ENCODE data around the gene KCNQ5. TPM values are rescaled to one million over a fixed set of nuclear protein-coding genes. Genes with fewer than 3 reads are reported as not detected.

KCNQ5 gene
- total RNA-seq, 4 donors from 2014 or later = 0.14 to 1.2 (median 0.48) TPM; not detected in 1

DNA sequence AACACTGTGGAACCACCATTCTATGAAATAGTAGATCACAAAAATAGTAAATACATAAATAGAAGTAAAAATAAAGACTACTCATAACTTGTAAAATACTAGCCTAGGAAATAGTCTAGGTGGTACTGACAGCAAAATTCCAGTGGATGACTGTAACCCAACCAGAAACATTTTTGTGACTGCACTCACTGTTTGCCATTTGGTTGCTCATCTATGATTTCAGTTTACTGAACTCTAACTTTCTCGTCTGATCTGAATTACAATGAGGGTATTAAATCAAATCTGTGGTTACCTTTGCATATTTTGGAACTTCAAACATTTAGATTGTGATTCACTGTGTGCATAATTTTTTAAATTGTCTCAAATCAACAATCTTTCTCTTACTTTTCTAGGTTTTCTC, 452.3 kb downstream of the KCNQ5 start:
- Histone ChIP-seq H3K9me3 (no peaks in the 10 kb centered on the region), H3K4me3 (no peak overlapping the region), H3K4me1 (no peaks in the 10 kb centered on the region), H3K27me3 (no peaks in the 10 kb centered on the region), H3K27ac (no peak overlapping the region), H3K36me3 (no peaks in the 10 kb centered on the region)
- TF ChIP-seq POLR2A (IDR thresholded peaks at IDR 0.05) (no peak), EP300 (IDR thresholded peaks at IDR 0.05; ENCODE audit: low read depth) (no peak), POLR2AphosphoS5 (IDR thresholded peaks at IDR 0.05) (no peak)
- TF ChIP-seq, protein P1, sequence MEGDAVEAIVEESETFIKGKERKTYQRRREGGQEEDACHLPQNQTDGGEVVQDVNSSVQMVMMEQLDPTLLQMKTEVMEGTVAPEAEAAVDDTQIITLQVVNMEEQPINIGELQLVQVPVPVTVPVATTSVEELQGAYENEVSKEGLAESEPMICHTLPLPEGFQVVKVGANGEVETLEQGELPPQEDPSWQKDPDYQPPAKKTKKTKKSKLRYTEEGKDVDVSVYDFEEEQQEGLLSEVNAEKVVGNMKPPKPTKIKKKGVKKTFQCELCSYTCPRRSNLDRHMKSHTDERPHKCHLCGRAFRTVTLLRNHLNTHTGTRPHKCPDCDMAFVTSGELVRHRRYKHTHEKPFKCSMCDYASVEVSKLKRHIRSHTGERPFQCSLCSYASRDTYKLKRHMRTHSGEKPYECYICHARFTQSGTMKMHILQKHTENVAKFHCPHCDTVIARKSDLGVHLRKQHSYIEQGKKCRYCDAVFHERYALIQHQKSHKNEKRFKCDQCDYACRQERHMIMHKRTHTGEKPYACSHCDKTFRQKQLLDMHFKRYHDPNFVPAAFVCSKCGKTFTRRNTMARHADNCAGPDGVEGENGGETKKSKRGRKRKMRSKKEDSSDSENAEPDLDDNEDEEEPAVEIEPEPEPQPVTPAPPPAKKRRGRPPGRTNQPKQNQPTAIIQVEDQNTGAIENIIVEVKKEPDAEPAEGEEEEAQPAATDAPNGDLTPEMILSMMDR (IDR thresholded peaks at IDR 0.05) = no peak
- intact Hi-C loops (cut with DNase I; ENCODE audit: low total_unique reads) (no loop called here), in situ Hi-C loops (cut with MboI; ENCODE audit: low pct_ligation_motif_present in 1 of 4, low pct_unique_long_range_greater_than_20kb in 1 of 4, low sequenced_read_pairs in 3 of 4) (no loop called here)
- no peak for DNase-seq
- 33 to 55% methylated on average over 1 of the region's 1 CpG for WGBS, 2 donors (ENCODE audit: low coverage in 1 of 2)

GRCh38 chr6:73076211-73076954, 454.5 kb downstream of the KCNQ5 start:
- Histone ChIP-seq H3K36me3 (no peaks in the 10 kb centered on the region), H3K9me3 (no peaks in the 10 kb centered on the region), H3K4me3 (no peak overlapping the region), H3K4me1 (no peaks in the 10 kb centered on the region), H3K27ac (no peak overlapping the region), H3K27me3 (no peaks in the 10 kb centered on the region)
- DNase-seq = no peak
- TF ChIP-seq EP300 (IDR thresholded peaks at IDR 0.05; ENCODE audit: low read depth) (no peak), POLR2AphosphoS5 (IDR thresholded peaks at IDR 0.05) (no peak), POLR2A (IDR thresholded peaks at IDR 0.05) (no peak)
- TF ChIP-seq, protein P1 (IDR thresholded peaks at IDR 0.05) = no peak
- in situ Hi-C loops (cut with MboI; ENCODE audit: low pct_ligation_motif_present in 1 of 4, low pct_unique_long_range_greater_than_20kb in 1 of 4, low sequenced_read_pairs in 3 of 4) = no loop called here
- intact Hi-C loops (cut with DNase I; ENCODE audit: low total_unique reads) = no loop called here

- no peak for DNase-seq
- Histone ChIP-seq H3K27ac (no peak overlapping the region), H3K4me1 (no peaks in the 10 kb centered on the region), H3K36me3 (no peaks in the 10 kb centered on the region), H3K27me3 (no peaks in the 10 kb centered on the region), H3K4me3 (no peak overlapping the region), H3K9me3 (no peaks in the 10 kb centered on the region)
- in situ Hi-C loops (cut with MboI; ENCODE audit: low pct_ligation_motif_present in 1 of 4, low pct_unique_long_range_greater_than_20kb in 1 of 4, low sequenced_read_pairs in 3 of 4) = no loop called here
- TF ChIP-seq EP300 (IDR thresholded peaks at IDR 0.05; ENCODE audit: low read depth) (no peak), POLR2AphosphoS5 (IDR thresholded peaks at IDR 0.05) (no peak), POLR2A (IDR thresholded peaks at IDR 0.05) (no peak)
- TF ChIP-seq, protein P1 (IDR thresholded peaks at IDR 0.05) = no peak
- WGBS, 2 donors (ENCODE audit: low coverage in 1 of 2) = 78 to 83% methylated on average over 1 of the region's 1 CpG
- intact Hi-C loops (cut with DNase I; ENCODE audit: low total_unique reads) = no loop called here
Observed at GRCh38 chr6:73078333-73078862, 456.5 kb downstream of the KCNQ5 start.

- no peaks in the 10 kb centered on the region for H3K4me1 ChIP-seq
- WGBS, 2 donors (ENCODE audit: low coverage in 1 of 2) = 63 to 79% methylated on average over 4 to 5 of the region's 5 CpGs
- H3K27ac ChIP-seq = no peak overlapping the region
- no peaks in the 10 kb centered on the region for H3K36me3 ChIP-seq
- in situ Hi-C loops (cut with MboI; ENCODE audit: low pct_ligation_motif_present in 1 of 4, low pct_unique_long_range_greater_than_20kb in 1 of 4, low sequenced_read_pairs in 3 of 4) (no loop called here), intact Hi-C loops (cut with DNase I; ENCODE audit: low total_unique reads) (no loop called here)
- no peaks in the 10 kb centered on the region for H3K27me3 ChIP-seq
- no peaks in the 10 kb centered on the region for H3K9me3 ChIP-seq
- DNase-seq = no peak
- no peak overlapping the region for H3K4me3 ChIP-seq
- TF ChIP-seq POLR2A (IDR thresholded peaks at IDR 0.05) (no peak), POLR2AphosphoS5 (IDR thresholded peaks at IDR 0.05) (no peak), EP300 (IDR thresholded peaks at IDR 0.05; ENCODE audit: low read depth) (no peak)
- TF ChIP-seq, protein P1 (IDR thresholded peaks at IDR 0.05) = no peak
Observed at GRCh38 chr6:73078908-73079610, 457.2 kb downstream of the KCNQ5 start.

Data from transverse colon (tissue), 4 donors.